Measurements from ENCODE around the gene RAD1.
"Not testable (repeated sequence)": the region's sequence is repeated elsewhere in the genome, so short reads cannot be mapped to it uniquely, and the experiment has no call there.

Gene RAD1

DNA sequence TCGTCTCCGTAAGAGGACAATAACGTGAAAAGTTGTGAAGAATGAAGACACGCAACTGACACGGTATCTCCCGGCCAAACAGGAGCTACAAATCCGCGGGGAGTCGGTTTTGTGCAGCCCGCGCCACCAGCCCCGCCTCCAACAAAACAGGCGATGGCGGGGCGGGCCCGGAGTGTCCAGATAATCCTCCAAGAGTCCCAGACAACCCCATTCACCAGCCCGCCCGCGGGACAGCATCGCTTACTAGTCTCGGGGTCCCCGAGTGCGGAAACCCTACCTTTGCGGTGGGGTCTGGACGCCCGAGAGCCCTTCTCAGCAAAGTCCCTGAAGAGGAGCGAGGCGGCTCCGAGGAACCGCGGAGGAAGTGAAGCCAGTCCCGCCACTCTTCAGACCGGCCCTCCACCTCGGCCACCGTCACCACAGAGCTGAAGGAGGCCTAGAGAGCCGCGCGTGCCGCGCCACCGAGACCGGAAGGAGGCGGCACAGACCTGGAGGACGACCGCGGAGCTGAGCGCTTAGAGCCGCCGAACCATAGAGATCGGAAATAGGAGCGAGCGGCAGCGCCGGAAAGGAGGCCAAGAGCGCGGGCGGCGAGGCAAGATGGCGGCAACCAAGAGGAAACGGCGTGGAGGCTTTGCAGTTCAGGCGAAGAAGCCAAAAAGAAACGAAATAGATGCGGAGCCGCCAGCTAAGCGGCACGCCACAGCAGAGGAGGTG is at the start of gene RAD1, which contains the start of gene BRIX1:
Gene RAD1 (minus strand): TSS at position 366 of the 717 bp plus-strand sequence. CDS start 612 bp downstream, outside the sequence.
Gene BRIX1 (plus strand): TSS at position 573 of the 717 bp plus-strand sequence. CDS start 28 bp downstream, at position 601.
- peak; percentile 98 for DNase-seq

GRCh38 chr5:34959323-34959722 is 44.0 kb upstream of the RAD1 start:
- peak; percentile 34 for DNase-seq

- peak; percentile 22 for DNase-seq
These were observed 42.8 kb upstream of the RAD1 start for GRCh38 chr5:34957857-34958690.

- peak; percentile 7 for DNase-seq
These were observed 42.0 kb upstream of the RAD1 start for GRCh38 chr5:34957321-34957720.

DNA sequence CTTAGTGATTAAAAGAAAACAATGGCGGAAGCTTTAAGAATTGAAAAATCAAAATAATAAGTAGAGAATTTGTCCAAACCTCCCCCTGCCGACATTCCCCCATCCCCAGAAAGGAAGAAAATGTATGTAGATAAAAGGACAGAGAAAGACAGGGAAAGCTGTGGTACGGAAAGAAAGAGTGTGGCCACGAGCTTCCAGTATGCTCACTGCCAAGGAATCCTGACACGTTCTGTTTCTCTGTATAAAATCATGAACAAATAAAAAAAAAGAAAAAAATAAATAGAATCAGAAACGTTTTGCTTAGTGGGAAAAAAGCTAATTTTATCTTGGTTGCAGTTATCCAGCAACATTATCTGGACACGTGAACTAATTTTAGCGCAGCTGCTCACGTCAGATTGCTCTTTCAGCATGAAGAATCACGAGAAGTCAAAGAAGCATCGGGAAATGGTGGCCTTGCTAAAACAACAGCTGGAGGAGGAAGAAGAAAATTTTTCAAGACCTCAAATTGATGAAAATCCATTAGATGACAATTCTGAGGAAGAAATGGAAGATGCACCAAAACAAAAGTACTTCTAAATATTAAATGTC is 29.2 kb upstream of the RAD1 start:
- DNase-seq = no peak

- DNase-seq = no peak
These were observed 28.7 kb upstream of the RAD1 start for GRCh38 chr5:34944044-34944443.

DNA sequence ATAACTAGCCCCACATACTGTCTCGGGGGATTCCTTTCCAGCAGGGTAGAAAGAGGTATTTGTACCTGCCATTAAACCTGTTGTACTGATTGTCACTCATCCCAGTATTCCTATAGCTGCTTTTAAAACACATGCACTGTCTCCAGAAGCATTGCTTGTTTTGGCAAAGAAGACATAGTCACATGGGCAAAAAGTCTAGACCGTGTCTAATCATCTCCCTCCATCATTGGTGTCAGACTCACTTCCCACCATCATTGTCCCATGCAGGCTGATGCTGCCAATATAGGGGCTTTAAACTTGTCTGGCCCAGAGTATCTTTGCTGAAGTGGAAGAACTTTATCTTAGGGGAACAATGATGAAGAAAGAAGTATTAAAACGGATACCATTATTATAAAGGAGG is 26.6 kb upstream of the RAD1 start:
- no peak for DNase-seq

GRCh38 chr5:34932947-34933346 is 17.6 kb upstream of the RAD1 start:
- DNase-seq = no peak

GRCh38 chr5:34930870-34931269 is 15.6 kb upstream of the RAD1 start:
- DNase-seq = no peak

GRCh38 chr5:34930462-34930844 is 15.1 kb upstream of the RAD1 start:
- peak; percentile 16 for DNase-seq

DNA sequence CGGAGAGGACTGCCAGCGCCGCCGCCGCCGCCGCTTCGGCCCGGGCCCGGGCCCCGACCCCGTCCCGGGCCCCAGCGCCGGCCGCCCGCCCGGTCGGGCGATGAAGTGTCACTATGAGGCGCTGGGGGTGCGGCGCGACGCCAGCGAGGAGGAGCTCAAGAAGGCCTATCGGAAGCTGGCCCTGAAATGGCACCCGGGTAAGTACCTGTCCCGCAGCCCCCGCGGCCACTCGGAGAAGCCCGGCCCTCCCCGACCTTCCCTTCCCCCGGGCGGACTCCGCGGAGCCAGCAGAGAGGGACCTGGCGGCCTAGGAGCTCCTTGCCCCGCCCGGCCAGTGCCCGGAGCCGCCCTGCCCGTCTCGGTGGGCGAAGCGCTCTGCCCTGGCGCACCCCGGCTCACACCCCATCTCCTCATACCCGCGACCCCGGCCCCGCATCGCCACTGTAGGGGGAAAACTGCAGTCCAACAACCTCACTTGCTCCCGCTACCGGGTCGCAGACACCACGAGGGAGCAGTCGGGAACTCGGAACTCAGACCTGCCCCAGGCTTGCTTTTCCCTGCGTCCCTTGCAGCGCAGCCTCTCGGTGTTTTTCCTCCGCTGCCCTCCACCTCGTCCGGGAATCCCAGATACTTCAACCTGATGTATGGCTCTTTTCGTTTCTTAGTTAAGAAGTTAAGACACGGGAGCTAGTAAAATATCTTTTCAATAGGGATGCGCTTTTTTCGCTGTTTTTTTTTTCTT is 14.6 kb upstream of the RAD1 start:
- peak; percentile 82 for DNase-seq

DNA sequence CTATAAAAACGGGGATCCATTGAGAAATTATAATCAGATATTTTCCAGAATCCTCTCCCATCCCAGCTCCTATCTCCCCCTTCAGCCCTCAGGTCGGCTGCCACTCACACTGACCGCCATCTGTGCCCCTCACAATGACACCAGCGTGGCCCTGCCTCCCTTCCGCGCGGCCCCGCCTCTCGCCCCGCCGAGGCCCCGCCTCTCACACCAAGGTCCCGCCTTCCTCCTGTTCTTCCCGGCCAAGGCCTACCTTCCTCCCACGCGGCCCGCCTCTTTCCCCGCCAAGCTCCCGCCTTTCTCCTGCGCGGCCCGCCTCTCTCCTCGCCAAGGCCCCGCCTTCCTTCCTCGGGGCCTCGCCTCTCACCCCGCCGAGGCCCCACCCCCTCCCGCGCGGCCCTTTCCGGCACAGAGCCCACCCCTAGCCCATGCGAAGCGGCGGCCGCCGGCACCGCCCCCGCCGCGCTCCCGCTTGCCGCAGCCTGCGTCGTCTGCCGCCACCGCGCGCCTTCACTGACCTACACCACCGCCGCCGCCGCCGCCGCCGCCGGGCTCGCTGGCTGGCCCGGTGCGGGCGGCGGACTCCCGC is 13.9 kb upstream of the RAD1 start, which contains the start of gene DNAJC21:
Gene DNAJC21 (plus strand): TSS at position 426 of the 586 bp plus-strand sequence. CDS start 261 bp downstream, outside the sequence.
- peak; percentile 98 for DNase-seq

- no peak for DNase-seq
These were observed 13.0 kb upstream of the RAD1 start for GRCh38 chr5:34928267-34928666.

- no peak for DNase-seq
These were observed 12.5 kb upstream of the RAD1 start for GRCh38 chr5:34927785-34928184.

DNA sequence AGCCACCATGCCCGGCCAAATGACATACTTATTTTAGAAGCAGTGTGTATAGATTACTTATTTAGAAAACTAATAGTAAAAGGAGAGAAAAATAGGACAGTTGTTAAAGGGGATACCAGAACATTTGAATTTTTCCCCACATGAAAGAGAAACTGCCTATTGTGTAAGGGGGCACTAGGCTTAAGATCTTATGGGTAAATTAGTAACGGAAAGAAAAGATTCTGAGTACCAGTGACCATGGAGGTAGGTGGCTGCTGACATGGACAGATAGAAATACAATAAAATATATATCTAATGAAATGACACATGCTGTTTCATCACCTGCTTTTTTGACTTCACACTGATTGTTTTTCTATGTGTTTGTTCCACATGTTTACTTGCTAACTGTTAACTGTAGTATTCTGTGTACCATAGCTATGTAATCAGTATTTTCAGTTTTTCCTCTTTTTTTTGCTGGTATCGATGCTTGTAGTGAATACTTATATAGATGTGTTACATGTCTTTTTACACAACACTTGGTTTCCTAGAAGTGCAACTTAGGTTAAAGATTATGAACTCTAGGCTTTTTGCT is 11.1 kb upstream of the RAD1 start:
- DNase-seq = no peak

DNA sequence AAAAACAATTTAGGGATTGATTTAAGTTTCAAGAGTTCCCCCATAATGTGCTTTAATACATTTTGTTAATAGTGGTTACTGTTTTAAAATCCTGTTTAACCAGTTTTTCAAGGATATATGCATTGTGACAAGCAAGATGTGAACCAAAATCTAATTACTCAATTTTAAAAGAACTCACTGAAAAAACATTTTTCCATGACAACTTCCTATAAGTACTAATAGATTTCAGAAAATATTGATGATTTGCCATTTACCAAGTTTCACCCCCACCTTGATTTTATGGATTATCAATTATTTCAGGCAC is 9.1 kb upstream of the RAD1 start:
- DNase-seq = no peak

DNA sequence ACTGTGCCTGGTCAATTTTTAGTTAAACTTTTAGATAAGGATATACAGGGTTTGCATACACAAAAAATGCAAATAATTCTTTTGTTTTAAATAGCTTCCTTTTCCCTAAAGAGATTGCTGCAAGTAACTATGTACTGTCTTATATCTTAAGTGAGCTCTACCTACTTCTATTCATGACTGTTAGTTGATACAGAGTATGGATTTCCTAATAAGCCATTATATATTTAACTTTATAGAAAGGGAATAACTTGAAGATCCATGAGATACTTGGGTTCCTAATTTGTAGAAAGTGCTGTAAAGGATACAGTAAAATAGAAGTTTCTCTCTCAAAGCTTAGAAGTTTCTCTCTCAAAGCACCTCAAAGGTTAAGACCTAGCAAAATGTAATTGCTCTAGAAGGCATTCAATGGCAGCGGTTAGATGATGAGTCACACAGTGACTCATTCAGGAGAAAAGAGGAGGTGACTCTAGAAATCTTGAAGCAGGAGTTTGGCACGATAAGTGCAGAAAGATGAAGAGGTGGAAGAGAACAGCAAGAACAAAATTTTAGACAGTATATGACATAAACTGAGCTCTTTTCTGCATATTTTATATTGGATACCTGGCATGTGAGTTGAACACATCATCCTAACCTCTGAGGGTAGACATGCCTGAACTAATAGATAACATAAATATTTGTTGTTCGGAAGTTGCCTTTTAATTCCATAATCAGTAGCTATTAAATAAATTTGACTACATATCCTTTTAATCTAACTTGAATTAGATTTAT is 8.6 kb upstream of the RAD1 start:
- peak; percentile 88 for DNase-seq

- DNase-seq = not testable (repeated sequence)
These were observed 8.0 kb upstream of the RAD1 start for GRCh38 chr5:34923256-34923655.

DNA sequence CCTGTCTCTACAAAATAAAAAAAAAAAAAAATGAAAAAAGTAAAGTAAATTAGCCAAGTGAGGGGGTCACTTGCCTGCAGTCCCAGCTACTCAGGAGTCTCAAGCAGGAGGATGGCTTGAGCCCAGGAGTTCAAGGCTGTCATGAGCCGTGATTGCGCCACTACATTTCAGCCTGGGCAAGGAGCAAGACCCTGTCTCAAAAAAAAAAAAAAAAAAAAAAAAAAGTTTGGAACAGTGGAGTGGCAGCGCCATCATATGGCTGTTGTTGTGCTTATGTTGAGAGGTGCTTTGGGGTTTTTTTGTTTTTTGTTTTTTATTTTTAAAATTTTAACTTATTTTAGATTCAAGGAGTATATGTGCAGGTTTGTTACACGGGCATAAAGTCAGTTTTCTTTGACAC is 3.8 kb upstream of the RAD1 start:
- DNase-seq = no peak

- DNase-seq = no peak
These were observed 2.7 kb upstream of the RAD1 start for GRCh38 chr5:34918025-34918424.

GRCh38 chr5:34916518-34916917 is 1.2 kb upstream of the RAD1 start:
- DNase-seq = no peak

DNA sequence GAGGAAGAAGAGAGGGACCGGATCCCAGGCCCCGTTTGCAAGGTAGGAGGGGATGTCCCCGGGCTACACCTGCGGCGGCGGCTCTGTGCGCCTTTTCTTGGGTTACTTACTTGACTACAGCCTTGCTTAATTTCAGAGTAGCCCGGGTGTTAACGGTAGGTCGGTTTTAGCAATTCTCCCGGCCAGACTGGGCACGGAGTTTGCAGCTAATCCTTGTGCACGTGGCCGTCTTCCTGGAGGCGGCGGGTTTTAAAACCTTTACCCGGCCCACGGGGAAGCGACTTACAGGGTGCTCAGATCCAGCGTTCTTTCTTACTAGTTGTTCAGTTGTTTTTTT is 520 bp upstream of the RAD1 start:
- DNase-seq = no peak
